ENCODE measurements around the gene TEF.
"Not testable (repeated sequence)": the region's sequence is repeated elsewhere in the genome, so short reads cannot be mapped to it uniquely, and the experiment has no call there.

TEF gene

DNA sequence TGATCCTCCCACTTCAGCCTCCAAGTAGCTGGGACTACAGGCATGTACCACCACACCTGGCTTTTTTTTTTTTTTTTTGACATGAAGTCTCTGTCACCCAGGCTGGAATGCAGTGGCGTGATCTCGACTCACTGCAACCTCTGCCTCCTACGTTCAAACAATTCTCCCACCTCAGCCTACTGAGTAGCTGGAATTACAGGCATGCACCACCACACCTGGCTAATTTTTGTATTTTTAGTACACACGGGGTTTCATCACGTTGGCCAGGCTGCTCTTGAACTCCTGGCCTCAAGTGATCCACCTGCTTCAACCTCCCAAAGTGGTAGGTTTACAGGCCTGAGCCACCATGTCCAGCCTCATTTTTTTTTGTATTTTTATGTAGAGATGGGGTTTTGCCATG is 58.8 kb downstream of the TEF start:
- H2BK12ac ChIP-seq (ENCODE audit: low read length); H3K4me2 ChIP-seq (ENCODE audit: insufficient read depth, low read length, poor library complexity, severe bottlenecking); H2AFZ ChIP-seq (ENCODE audit: low read length); H2BK5ac ChIP-seq (ENCODE audit: low read length); H2AK5ac ChIP-seq (ENCODE audit: low read depth, low read length); H4K91ac ChIP-seq (ENCODE audit: low read depth, low read length, poor library complexity); H3K18ac ChIP-seq (ENCODE audit: low read length); DNase-seq (ENCODE audit: low spot score); H3K9me3 ChIP-seq (replicated peaks in 1 of 2; ENCODE audit: control insufficient read depth in 2 of 2, insufficient read depth in 1 of 2, low read depth in 1 of 2, low read length in 2 of 2); H3K4me3 ChIP-seq (ENCODE audit: low read length in 2 of 2); H2BK15ac ChIP-seq (ENCODE audit: low read length); H3K27me3 ChIP-seq (ENCODE audit: control insufficient read depth in 3 of 3, insufficient read depth in 3 of 3, low read depth in 1 of 3, low read length in 3 of 3); H2BK120ac ChIP-seq (ENCODE audit: low read depth, low read length); H3K23ac ChIP-seq (ENCODE audit: low read depth, low read length, poor library complexity); H3K27ac ChIP-seq (replicated peaks; ENCODE audit: low read length); H3K4me1 ChIP-seq (ENCODE audit: control insufficient read depth in 2 of 2, insufficient read depth in 1 of 2, low read depth in 1 of 2, low read length in 2 of 2); H3K9ac ChIP-seq (ENCODE audit: low read depth, low read length, poor library complexity); H3K4ac ChIP-seq (ENCODE audit: low read length); H3K14ac ChIP-seq (ENCODE audit: low read length); H4K8ac ChIP-seq (ENCODE audit: low read depth, low read length): not testable (repeated sequence)
- peaks cover 15% of the 10 kb centered on the region for H3K79me1 ChIP-seq (ENCODE audit: low read depth, low read length)
- H3K36me3 ChIP-seq (replicated peaks in 1 of 2; ENCODE audit: control insufficient read depth in 2 of 2, insufficient read depth in 2 of 2, low read length in 2 of 2) = peaks cover 28 to 78% of the 10 kb centered on the region in 2 donors
- WGBS, 2 donors (ENCODE audit: extremely low coverage in 2 of 2, insufficient read length in 2 of 2, insufficient replicate concordance in 1 of 2) = 100% methylated on average over 1 of the region's 5 CpGs; no CpG with 5 or more reads in 1 of the 2 donors

DNA sequence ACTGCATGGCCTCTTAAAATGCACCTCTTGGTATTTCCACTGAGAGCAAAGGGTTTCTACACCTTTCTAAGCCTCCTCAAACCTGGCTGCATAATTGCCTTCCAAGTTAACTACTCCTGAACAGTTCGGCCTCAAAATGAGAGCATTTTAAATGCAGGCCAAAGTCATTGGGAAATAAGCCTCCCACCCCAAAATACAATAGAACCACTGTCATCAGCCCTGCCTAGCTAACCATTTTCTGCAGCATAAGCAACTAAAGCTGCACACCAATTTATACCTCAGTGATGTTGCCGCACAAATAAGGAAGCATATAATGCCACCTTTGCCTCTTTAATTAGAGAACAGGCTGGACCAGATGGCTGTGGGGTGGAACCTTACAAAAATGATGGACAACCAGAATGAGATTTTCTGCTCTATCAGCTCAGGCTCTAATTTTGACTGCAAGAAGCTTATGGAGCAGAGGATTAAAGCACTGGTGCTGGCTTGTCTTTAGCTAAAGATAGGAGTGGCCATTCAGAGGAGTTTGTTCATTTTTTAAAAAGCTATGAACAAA is 60.6 kb downstream of the TEF start:
- Histone ChIP-seq H3K18ac (ENCODE audit: low read length) (no peak overlapping the region), H3K14ac (ENCODE audit: low read length) (no peak overlapping the region), H4K8ac (ENCODE audit: low read depth, low read length) (no peak overlapping the region), H3K36me3 (replicated peaks in 1 of 2; ENCODE audit: control insufficient read depth in 2 of 2, insufficient read depth in 2 of 2, low read length in 2 of 2) (peaks cover 13 to 60% of the 10 kb centered on the region in 2 donors), H2BK15ac (ENCODE audit: low read length) (no peak overlapping the region), H3K9ac (ENCODE audit: low read depth, low read length, poor library complexity) (no peak overlapping the region), H4K91ac (ENCODE audit: low read depth, low read length, poor library complexity) (no peak overlapping the region), H3K79me1 (ENCODE audit: low read depth, low read length) (peaks cover 6% of the 10 kb centered on the region), H3K4ac (ENCODE audit: low read length) (no peak overlapping the region), H3K27ac (replicated peaks; ENCODE audit: low read length) (no peak overlapping the region), H2BK12ac (ENCODE audit: low read length) (no peak overlapping the region), H2AK5ac (ENCODE audit: low read depth, low read length) (no peak overlapping the region), H3K4me2 (ENCODE audit: insufficient read depth, low read length, poor library complexity, severe bottlenecking) (no peak overlapping the region), H2BK5ac (ENCODE audit: low read length) (no peak overlapping the region), H2AFZ (ENCODE audit: low read length) (no peak overlapping the region), H3K23ac (ENCODE audit: low read depth, low read length, poor library complexity) (no peak overlapping the region), H3K27me3 (ENCODE audit: control insufficient read depth in 3 of 3, insufficient read depth in 3 of 3, low read depth in 1 of 3, low read length in 3 of 3) (no peaks in the 10 kb centered on the region), H3K4me1 (ENCODE audit: control insufficient read depth in 2 of 2, insufficient read depth in 1 of 2, low read depth in 1 of 2, low read length in 2 of 2) (peaks cover 0 to 1% of the 10 kb centered on the region in 2 donors), H3K4me3 (ENCODE audit: low read length in 2 of 2) (no peak overlapping the region), H2BK120ac (ENCODE audit: low read depth, low read length) (no peak overlapping the region), H3K9me3 (replicated peaks in 1 of 2; ENCODE audit: control insufficient read depth in 2 of 2, insufficient read depth in 1 of 2, low read depth in 1 of 2, low read length in 2 of 2) (no peaks in the 10 kb centered on the region)
- DNase-seq (ENCODE audit: low spot score) = no peak
- WGBS, 2 donors (ENCODE audit: extremely low coverage in 2 of 2, insufficient read length in 2 of 2, insufficient replicate concordance in 1 of 2) = no CpG with 5 or more reads among the region's 2 CpGs

DNA sequence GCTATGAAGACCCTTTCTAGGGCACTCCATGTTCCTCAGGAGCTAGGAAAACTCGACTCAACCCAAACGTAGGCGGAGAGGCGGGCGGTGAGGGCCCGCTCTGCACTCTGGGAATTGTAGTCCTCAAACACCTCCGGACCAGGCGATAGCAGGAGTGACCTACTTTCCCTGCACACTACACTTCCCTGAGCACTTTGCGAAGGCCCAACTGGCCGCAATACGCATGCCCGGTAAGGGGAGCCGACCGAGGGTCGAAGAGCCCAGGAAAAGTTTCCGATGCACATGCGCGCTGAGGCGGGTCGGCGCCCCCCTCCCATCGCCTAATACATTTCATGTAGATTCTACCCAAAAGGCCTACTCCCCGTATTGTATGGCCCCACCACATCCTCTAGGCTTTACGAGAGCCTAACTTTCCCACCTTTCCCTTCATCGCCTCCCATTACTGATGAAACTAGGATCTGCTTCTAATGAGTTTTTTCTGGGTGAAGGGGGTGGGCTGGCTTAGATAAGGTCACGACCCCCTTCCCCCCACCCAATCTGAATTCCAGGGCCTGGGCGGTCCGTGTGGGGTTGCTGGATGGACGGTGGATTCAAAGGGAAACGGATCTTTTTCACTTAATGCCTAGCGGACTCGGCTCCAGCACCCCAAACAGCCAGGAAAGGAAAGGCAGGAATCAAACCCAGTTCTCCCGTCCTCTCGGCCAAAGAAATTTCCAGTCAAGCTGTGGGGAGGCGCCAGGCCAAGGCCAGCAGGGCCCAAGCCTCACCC is 62.8 kb downstream of the TEF start:
- H3K14ac ChIP-seq (ENCODE audit: low read length) = no peak overlapping the region
- no CpG with 5 or more reads among the region's 35 CpGs for WGBS, 2 donors (ENCODE audit: extremely low coverage in 2 of 2, insufficient read length in 2 of 2, insufficient replicate concordance in 1 of 2)
- H3K79me1 ChIP-seq (ENCODE audit: low read depth, low read length) = peaks cover 3% of the 10 kb centered on the region
- no peak overlapping the region for H2BK12ac ChIP-seq (ENCODE audit: low read length)
- peak; percentile 98 for DNase-seq (ENCODE audit: low spot score)
- peaks cover 5% of the 10 kb centered on the region in 2 donors for H3K4me1 ChIP-seq (ENCODE audit: control insufficient read depth in 2 of 2, insufficient read depth in 1 of 2, low read depth in 1 of 2, low read length in 2 of 2)
- H2BK120ac ChIP-seq (ENCODE audit: low read depth, low read length) = no peak overlapping the region
- peaks cover 6 to 41% of the 10 kb centered on the region in 2 donors for H3K36me3 ChIP-seq (replicated peaks in 1 of 2; ENCODE audit: control insufficient read depth in 2 of 2, insufficient read depth in 2 of 2, low read length in 2 of 2)
- no peaks in the 10 kb centered on the region for H3K9me3 ChIP-seq (replicated peaks in 1 of 2; ENCODE audit: control insufficient read depth in 2 of 2, insufficient read depth in 1 of 2, low read depth in 1 of 2, low read length in 2 of 2)
- H4K8ac ChIP-seq (ENCODE audit: low read depth, low read length) = no peak overlapping the region
- H2AK5ac ChIP-seq (ENCODE audit: low read depth, low read length) = peak overlapping the region; percentile 5
- H2BK5ac ChIP-seq (ENCODE audit: low read length) = no peak overlapping the region
- no peak overlapping the region for H3K4ac ChIP-seq (ENCODE audit: low read length)
- H3K27me3 ChIP-seq (ENCODE audit: control insufficient read depth in 3 of 3, insufficient read depth in 3 of 3, low read depth in 1 of 3, low read length in 3 of 3) = no peaks in the 10 kb centered on the region
- peak overlapping the region; percentile 87 to 98 for H3K4me3 ChIP-seq (ENCODE audit: low read length in 2 of 2)
- peak overlapping the region; percentile 88 for H3K9ac ChIP-seq (ENCODE audit: low read depth, low read length, poor library complexity)
- H3K18ac ChIP-seq (ENCODE audit: low read length) = peak overlapping the region; percentile 0
- no peak overlapping the region for H2BK15ac ChIP-seq (ENCODE audit: low read length)
- peak overlapping the region; percentile 52 for H3K23ac ChIP-seq (ENCODE audit: low read depth, low read length, poor library complexity)
- peak overlapping the region; percentile 90 for H3K4me2 ChIP-seq (ENCODE audit: insufficient read depth, low read length, poor library complexity, severe bottlenecking)
- H2AFZ ChIP-seq (ENCODE audit: low read length) = peak overlapping the region; percentile 65
- H4K91ac ChIP-seq (ENCODE audit: low read depth, low read length, poor library complexity) = no peak overlapping the region
- H3K27ac ChIP-seq (replicated peaks; ENCODE audit: low read length) = peak overlapping the region; percentile 85

Measured in neuronal stem cell (in vitro differentiated cells).